Neuron (in vitro differentiated cells): ENCODE results near the gene CT45A6.
"Not testable (repeated sequence)": the region's sequence is repeated elsewhere in the genome, so short reads cannot be mapped to it uniquely, and the experiment has no call there.

Experiments
- H2AFZ ChIP-seq: one replicate; pipeline ENCODE4 v1.6.1; 2013; ENCODE audit warnings: low read depth, mild to moderate bottlenecking, inconsistent platforms, low read length, moderate library complexity
- H3K27me3 ChIP-seq: one replicate; pipeline ENCODE4 v1.6.1; 2013; ENCODE audit warnings: low read length; ENCODE audit not compliant: insufficient read depth
- H3K36me3 ChIP-seq: one replicate; pipeline ENCODE4 v1.6.1; 2013; ENCODE audit warnings: low read length; ENCODE audit not compliant: insufficient read depth
- H3K4me1 ChIP-seq: one replicate; pipeline ENCODE4 v1.6.1; 2013; ENCODE audit warnings: low read length; ENCODE audit not compliant: insufficient read depth
- H3K4me3 ChIP-seq: 2 replicates; pipeline ENCODE4 v1.5.1; 2013; ENCODE audit warnings: mild to moderate bottlenecking, low read length, moderate library complexity
- H3K9me3 ChIP-seq: one replicate; pipeline ENCODE4 v1.6.1; 2013; ENCODE audit warnings: low read length

Gene CT45A6

DNA sequence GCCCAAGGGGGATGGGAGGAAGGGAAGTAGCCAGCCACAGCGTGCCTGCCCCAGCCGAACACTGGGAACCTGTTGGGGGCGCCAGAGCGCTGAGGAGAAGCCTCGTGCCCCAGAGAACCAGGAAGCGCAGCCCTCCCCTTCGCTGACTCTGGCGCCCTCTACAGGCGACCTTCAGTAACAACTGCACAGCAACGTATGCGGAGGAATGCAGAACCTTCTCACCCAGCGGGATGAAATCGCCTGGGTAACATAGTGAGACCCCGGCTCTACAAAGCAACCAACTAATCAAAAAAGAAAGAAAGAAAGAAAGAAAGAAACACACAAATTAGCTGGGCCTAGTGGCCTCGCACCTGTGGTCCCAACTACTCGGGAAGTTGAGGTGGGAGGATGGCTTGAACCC lies at the start of gene CT45A6:
TSS of gene CT45A6 (minus strand) at position 101 of the 400 bp plus-strand sequence. CDS start 3,794 bp downstream, outside the sequence.
- not testable (repeated sequence) for H2AFZ ChIP-seq, H3K4me3 ChIP-seq, H3K9me3 ChIP-seq, H3K36me3 ChIP-seq, H3K27me3 ChIP-seq, H3K4me1 ChIP-seq

DNA sequence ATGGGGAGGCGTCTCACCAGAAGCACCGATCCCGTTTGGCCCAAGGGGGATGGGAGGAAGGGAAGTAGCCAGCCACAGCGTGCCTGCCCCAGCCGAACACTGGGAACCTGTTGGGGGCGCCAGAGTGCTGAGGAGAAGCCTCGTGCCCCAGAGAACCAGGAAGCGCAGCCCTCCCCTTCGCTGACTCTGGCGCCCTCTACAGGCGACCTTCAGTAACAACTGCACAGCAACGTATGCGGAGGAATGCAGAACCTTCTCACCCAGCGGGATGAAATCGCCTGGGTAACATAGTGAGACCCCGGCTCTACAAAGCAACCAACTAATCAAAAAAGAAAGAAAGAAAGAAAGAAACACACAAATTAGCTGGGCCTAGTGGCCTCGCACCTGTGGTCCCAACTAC lies 34.6 kb upstream of the CT45A6 start, which contains the start of gene CT45A7:
TSS of gene CT45A7 (minus strand) at position 101 of the 400 bp plus-strand sequence. CDS start 3,747 bp downstream, outside the sequence.
- not testable (repeated sequence) for H3K27me3 ChIP-seq, H3K4me3 ChIP-seq, H2AFZ ChIP-seq, H3K36me3 ChIP-seq, H3K4me1 ChIP-seq, H3K9me3 ChIP-seq

DNA sequence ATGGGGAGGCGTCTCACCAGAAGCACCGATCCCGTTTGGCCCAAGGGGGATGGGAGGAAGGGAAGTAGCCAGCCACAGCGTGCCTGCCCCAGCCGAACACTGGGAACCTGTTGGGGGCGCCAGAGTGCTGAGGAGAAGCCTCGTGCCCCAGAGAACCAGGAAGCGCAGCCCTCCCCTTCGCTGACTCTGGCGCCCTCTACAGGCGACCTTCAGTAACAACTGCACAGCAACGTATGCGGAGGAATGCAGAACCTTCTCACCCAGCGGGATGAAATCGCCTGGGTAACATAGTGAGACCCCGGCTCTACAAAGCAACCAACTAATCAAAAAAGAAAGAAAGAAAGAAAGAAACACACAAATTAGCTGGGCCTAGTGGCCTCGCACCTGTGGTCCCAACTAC lies 17.3 kb upstream of the CT45A6 start, which contains the start of gene CT45A2:
TSS of gene CT45A2 (minus strand) at position 101 of the 400 bp plus-strand sequence. CDS start 3,747 bp downstream, outside the sequence.
- not testable (repeated sequence) for H3K4me3 ChIP-seq, H3K4me1 ChIP-seq, H3K9me3 ChIP-seq, H2AFZ ChIP-seq, H3K36me3 ChIP-seq, H3K27me3 ChIP-seq

DNA sequence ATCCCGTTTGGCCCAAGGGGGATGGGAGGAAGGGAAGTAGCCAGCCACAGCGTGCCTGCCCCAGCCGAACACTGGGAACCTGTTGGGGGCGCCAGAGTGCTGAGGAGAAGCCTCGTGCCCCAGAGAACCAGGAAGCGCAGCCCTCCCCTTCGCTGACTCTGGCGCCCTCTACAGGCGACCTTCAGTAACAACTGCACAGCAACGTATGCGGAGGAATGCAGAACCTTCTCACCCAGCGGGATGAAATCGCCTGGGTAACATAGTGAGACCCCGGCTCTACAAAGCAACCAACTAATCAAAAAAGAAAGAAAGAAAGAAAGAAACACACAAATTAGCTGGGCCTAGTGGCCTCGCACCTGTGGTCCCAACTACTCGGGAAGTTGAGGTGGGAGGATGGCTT lies 17.2 kb downstream of the CT45A6 start, which contains the start of gene CT45A5:
TSS of gene CT45A5 (minus strand) at position 101 of the 400 bp plus-strand sequence. CDS start 3,774 bp downstream, outside the sequence.
- not testable (repeated sequence) for H3K9me3 ChIP-seq, H3K27me3 ChIP-seq, H3K4me3 ChIP-seq, H3K36me3 ChIP-seq, H2AFZ ChIP-seq, H3K4me1 ChIP-seq

DNA sequence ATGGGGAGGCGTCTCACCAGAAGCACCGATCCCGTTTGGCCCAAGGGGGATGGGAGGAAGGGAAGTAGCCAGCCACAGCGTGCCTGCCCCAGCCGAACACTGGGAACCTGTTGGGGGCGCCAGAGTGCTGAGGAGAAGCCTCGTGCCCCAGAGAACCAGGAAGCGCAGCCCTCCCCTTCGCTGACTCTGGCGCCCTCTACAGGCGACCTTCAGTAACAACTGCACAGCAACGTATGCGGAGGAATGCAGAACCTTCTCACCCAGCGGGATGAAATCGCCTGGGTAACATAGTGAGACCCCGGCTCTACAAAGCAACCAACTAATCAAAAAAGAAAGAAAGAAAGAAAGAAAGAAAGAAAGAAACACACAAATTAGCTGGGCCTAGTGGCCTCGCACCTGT lies 34.5 kb downstream of the CT45A6 start, which contains the start of gene CT45A3:
TSS of gene CT45A3 (minus strand) at position 101 of the 400 bp plus-strand sequence. CDS start 3,747 bp downstream, outside the sequence.
- not testable (repeated sequence) for H3K27me3 ChIP-seq, H3K4me3 ChIP-seq, H3K36me3 ChIP-seq, H3K9me3 ChIP-seq, H3K4me1 ChIP-seq, H2AFZ ChIP-seq

DNA sequence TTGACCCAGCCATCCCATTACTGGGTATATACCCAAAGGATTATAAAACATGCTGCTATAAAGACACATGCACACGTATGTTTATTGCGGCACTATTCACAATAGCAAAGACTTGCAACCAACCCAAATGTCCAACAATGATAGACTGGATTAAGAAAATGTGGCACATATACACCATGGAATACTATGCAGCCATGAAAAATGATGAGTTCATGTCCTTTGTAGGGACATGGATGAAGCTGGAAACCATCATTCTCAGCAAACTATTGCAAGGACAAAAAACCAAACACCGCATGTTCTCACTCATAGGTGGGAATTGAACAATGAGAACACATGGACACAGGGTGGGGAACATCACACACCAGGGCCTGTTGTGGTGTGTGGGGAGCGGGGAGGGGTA lies 57.8 kb downstream of the CT45A6 start:
- not testable (repeated sequence) for H3K27me3 ChIP-seq, H3K4me1 ChIP-seq, H3K9me3 ChIP-seq, H3K4me3 ChIP-seq, H3K36me3 ChIP-seq, H2AFZ ChIP-seq
